OCI-LY3 (cell line): ENCODE results near the gene WSB1.

Experiments used
- CTCF ChIP-seq: fragments of 200-600, 300-600 bp; sonication (generic); IDR thresholded peaks from 2 replicates; pipeline ENCODE4 v1.5.1; 2014; ENCODE audit warnings: antibody characterized with exemption, low read length, low read depth
- EZH2phosphoT487 ChIP-seq: fragments of 200-600 bp; shearing (Covaris generic); IDR thresholded peaks from 2 replicates; pipeline ENCODE4 v1.6.1; 2018; ENCODE audit warnings: antibody characterized with exemption, mixed run types, low read depth

- TF ChIP-seq CTCF (no peak), EZH2phosphoT487 (no peak)
These were observed 28.1 kb downstream of the WSB1 start for GRCh38 chr17:27322026-27322425.
